Islet of Langerhans (tissue), 1 donor: ENCODE results near the gene LCAT.

Experiments used
- FAIRE-seq: peaks from one replicate; lab custom pipeline; 2011; peaks lifted over from hg19 to GRCh38; lab: Jason Lieb, UNC

LCAT gene

DNA sequence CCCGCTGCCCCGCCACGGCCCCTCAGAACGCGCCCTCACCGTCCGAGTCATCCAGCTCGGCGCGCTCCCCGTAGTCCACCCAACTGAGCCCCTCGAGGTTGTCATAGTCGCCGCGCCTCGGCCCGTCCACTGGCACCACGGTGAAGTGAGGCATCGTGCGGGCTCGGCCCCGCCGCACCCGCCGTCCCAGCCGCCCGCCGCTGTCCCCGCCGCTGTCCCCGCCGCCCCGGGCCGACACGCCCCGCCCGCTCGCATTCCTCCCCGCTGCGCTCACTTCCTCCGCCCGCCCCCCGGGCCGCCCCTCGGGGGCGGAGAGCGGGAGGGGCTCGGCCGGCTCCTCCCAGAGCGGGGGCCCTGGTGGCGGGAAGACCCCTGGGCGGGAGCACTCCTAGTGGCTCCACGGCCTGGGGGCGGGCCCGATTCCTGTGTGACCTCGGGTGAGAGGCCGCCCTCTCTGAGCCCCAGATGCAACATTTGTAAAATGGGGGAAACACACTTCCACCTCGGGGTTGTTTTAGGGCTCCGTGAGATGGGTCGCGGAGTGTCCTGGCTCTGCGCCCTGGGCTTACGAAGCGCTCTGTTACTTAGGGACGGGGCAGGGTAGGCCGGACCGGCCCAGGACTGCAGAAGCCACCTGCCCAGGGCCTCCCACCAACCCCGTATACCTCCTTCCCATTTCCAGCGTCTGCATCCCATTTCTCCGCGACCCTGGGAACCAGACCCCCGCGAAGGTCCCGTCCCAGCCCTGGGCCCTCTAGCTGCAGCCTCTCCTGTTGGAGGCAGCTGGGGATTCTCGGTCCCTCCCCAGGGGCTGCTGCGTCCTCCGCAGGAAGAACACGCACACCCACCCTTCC is 24.7 kb upstream of the LCAT start, which contains the start of gene SLC12A4:
TSS of gene SLC12A4 (minus strand) at position 238 of the 854 bp plus-strand sequence. CDS start at position 154, 84 bp downstream.
- FAIRE-seq = no peak

DNA sequence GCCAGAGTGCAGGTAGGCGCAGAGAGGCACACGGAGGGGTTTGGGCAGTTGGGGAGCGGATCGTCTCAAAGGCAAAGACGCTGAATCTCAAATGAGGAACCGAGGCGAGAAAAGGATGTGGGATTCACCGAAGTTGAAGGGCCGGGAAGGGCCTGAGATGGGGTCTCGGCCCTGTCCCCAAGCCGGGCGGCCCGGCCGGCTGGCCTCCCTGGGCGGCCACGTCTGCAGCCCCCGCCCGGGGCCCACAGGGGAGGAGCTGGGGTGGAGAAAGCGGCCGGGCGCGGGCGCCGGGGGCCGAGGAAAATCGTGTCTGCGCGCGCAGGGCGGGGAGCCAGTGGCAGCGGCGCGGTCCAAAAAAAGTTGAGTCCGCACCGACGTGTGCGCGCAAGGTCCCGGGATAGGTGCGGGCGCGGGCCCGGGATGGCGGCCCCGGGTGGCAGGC is 24.1 kb upstream of the LCAT start:
- no peak for FAIRE-seq

- no peak for FAIRE-seq
Observed at GRCh38 chr16:67967183-67967957, 23.4 kb upstream of the LCAT start.

DNA sequence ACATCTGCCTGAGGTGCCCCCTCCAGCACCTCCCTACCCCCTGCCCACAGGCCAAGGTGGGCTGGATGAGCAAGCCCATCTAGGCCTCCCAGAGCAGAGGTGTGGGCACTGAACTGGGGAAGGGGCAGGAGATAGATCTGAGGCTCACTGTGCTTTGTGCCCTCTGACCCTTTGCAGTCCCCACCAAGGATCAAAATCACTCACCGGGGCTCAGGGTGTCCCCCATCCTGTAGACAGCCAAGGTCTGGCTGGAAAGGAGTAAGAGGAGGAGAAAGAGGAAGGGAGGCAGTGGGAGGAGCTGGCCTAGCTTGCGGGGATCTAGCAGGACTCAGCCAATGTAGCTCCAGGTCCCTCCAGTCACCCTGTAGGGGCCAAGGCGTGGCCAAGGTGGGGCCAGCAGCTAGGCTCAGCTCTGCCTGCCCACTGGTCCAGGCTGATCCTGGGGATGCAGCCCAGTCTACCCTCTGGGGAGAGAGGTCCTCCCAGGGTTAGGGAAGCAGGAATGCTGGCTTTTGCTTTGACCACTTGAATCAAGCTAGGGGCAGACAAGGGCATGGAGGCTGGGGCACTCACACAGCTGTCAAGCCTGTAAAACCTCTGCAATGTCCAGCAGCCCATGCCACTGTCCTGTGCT is 22.7 kb upstream of the LCAT start:
- no peak for FAIRE-seq

DNA sequence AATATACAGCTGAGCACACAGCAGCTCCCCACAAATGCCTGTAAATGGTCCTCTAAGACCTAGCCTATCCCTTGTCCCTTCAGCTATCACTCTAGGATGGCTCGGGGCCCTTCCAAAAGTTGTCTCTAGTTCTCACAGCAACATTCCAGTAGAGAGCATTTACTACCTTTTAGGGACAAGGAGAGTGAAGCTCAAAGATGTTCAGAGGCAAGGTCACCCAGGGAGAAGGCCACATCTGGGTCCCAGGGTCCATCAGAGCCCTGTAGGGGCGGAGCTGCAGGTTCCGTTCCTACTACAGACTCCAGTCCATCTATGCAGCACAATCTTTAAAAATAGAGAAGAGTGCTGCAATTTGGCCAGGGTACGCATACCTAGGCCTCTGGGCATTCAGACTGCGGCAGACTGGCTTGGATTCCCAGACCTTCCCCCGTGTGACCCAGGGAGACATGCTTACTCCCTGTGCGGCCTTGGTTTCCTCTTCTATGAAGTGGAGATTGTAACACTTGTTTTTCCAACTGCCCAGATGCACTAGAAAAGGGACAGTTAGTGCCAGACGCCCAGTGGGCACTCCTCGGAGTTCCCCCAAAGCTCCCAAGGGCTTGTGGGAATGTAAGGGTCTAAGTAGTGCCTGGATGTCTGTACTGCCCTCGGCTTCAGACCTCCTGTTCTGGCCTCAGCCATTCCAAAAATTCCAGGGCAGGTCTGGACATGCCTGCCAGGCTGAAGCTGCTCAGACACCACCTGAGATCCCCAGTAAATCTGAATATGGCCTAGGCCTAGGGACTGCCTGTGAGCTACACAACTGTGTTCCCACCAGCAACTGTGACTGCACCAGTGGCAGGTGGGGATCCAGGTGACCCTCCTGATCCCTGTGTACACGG is 22.0 kb upstream of the LCAT start:
- no peak for FAIRE-seq

DNA sequence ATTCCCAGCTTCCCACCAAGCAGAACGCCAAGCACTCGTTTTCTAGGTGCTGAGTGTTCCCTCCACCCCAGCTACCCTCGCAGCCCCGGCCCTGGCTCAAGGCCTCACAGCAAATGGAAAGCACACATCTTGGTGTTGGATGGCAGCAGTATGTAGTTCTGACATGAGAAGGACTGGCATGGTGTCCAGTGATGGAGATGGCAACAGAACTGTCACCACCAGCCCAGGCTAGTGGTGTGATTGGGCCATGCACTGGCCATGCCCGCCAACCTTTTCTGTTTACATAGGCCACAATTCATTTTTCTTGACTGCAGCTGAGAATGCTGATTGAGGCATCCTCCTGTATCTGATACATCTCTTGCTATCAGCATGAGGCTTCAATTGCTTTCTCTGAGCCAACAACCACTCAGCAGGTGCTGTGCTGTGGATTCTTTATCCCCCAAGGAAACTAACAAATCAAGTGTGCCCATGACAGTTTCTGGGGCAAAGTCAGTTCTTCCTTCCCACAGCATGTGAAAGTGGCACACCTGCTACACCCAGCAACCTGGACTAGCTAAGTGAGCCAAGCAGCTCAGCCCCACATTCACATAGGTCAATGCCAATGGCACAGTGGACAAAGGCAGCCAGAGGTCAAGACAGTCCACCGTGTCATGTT is 20.7 kb upstream of the LCAT start:
- no peak for FAIRE-seq

DNA sequence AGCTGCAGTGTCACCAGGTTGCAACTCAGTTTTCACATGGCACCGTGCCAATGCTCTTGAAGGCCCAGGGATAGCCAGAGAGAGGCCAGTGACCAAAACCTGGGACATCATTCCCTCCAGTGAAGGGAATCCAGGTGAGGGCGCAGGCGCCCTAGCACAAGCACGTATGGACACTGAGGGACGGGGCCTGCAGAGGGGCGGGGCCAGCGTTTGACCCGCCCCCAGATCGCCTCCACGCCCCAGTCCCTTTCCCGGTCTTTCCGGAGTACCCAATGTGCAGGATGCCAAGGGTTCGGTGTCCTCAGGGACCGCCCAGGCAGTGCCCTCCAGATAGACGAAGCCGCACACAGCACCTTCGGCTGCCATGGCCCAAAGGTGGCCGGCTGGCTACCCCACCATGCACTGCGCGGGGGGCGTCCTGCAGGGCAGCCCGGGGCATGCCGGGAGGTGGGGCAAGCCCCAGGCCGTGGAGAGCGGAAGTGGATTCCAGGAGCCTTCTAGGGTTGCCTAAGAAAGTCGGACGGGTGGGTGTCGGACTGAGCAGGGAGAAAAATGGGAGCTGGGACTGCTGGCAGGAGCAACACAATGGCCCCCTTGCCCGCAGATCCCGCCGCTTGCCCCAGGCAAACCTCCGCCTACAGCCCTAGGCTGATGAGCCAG is 19.9 kb upstream of the LCAT start:
- FAIRE-seq = no peak

DNA sequence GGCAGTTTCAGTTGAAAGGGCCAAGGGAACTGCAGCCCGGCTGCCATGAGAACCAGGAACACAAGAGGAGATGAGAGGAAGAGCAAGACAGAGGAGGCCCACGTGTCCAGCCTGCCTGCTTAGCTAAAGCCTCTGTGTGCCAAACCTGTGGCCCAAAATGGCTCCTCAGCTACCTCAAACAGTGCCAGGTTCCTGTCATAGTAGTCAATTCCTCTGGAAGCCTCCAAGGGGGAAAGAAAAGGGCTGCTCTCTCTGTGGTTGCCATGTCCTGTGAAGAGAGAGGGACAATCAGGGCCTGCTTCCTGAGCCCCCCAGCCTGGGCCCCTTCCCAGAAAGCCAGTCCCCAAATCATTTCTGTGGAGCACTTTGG is 19.4 kb upstream of the LCAT start:
- FAIRE-seq = no peak

- no peak for FAIRE-seq
Observed at GRCh38 chr16:67962135-67962534, 18.2 kb upstream of the LCAT start.

GRCh38 chr16:67961551-67961957 is 17.6 kb upstream of the LCAT start:
- no peak for FAIRE-seq

DNA sequence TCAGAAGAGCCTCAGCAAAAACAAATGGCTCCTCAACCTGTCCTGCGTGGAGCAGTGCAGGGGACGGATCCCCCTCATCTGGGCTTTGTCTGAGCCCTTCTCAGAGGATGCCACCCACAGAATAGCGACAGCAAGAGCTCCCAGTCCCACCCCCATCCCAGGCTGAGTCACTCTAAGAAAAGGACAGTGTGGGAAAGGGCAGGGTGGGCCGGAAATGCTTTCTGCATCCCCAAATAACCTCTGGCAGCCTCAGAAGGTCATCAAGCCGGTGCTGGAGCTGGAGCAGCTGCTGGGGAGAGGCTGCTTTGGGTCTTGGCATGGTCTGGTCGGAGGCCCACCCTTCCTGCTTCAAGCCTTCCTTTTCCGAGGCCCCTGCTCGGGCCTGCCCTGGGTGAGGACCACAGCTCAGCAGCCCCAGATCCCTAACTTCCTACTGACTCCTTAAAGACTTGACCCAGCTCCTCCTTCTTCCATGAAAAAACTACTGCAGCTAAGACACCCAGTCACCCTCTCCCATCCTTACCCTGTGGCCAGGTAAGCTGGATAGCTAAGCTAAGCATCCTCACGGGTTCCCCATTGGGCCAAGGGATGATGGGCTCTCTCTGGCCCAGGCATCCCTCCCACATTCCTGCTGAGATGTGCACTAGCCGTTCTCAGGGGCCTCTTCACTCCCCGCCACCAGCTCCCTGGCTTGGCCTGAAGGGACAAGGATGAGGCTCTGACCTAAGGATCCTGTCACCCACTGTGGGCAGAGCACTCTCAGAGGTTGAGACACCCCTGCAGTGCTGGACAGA is 15.8 kb upstream of the LCAT start:
- no peak for FAIRE-seq

GRCh38 chr16:67957622-67958021 is 13.7 kb upstream of the LCAT start:
- no peak for FAIRE-seq

DNA sequence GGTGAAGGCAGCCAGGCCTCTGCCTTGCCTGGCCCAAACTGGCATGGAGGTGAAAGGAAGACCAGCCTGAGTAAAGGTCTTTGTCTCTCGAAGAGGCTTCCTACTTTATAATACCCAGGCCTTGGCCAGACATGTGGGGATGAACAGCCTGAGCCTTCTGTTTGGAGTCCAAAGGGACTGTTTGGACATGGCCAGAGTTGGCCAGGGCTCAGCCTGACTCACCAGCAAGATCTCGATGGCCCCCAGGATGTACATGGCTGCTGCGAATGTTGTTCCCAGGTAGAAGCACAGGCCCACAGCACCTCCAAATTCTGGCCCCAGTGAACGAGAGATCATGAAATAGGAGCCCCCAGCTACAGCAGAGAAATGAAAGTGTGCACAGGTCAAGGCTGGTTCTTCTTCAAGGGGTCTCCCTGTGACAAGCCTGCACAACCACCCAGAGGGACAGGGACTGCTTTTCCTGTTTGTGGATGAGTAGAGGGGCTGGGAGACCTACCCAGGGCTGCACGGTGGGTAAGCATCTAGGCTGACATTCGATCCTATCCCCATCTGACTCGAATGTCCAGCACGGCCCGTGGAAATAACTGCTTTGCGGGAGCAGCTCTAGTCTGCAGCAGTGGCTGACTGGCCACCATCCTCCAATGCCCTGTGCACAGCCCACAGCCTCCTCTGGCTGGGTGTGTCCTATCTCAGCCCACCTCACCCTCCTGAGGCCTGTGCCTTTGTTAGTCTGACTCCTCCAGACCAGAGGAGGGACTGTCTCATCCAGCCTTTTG is 10.7 kb upstream of the LCAT start:
- no peak for FAIRE-seq

GRCh38 chr16:67953641-67954375 is 9.9 kb upstream of the LCAT start:
- FAIRE-seq = no peak

DNA sequence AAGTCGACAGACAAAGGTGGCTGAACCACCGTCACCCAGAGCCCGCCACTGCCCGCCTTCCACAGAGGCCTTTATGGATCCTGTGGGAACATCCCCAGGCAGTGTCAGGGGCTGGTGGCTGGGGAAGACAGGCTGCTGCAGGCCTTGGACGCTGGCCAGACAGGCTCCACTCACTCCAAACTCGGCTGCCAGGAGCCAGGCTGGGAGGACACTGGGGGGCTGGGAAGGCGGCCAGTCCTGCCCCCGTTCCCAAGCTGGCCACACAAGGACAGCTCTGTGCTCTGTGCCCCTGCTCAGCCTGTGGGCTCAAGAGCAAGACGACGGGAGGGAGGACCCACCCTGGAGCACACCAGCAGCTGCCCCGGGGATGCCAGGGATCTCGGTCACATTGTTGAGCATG is 7.6 kb upstream of the LCAT start:
- no peak for FAIRE-seq

DNA sequence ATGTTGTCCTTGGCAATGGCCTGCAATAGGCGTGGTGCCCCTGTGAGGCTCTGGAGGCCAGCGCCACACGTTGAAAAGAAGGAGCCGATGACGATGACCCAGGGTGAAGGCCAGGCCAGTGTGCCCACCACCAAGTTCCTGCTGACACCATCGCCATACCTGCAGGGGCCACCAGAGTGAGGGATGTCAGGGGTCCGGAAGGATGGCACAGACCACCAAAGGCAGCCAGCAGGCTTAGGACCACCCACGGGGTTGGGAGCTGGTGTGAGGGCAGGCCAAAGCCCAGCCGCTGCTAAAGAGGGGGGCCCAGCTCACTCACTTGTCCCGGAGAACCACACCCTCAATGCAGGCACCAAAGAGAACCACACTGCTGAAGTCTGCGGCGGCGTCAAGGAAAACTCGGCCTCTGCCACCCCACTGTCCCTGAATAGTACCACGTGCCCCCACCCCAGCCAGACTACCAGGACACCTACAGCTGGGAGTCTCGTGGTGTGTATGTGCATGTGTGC is 6.5 kb upstream of the LCAT start:
- no peak for FAIRE-seq

DNA sequence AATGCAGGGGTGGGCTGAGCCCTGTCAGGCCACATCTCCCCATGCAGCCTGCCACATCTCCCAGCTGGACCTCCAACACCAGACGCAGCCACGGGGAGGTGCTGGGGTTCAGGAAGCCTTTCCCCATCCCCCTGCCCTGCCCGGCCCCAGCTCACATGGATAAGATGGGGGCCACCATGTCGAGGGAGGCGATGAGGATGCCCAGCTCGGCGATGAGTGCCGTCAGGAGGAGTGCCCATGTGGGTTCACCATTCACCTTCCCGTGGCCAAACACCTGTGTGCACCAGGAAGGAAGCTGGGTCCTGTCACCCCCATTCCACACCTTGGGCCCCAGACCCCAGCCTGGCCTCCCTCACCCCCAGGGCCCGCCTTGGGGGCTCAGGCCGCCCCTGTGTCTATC is 5.7 kb upstream of the LCAT start:
- FAIRE-seq = no peak

DNA sequence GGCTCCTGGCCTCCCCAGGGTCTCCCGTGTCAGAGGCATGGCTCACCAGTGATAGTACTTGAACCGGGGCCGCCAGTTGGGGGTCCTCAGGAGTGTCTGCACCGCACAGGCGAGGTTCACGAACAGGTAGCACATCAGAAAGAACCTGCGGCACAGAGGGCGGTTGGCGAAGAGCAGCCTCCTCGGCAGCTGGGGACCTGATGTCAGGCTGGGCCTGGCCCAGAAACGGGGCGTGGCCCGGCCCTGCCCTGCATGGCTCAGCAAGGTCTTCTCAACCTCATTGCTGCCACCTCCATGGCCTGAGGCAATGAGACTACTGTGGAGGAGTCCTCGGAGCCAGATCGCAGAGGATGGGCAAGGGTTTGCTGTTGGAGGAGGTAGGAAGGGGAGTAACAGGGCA is 4.1 kb upstream of the LCAT start:
- FAIRE-seq = no peak
